Measurements from ENCODE around the gene CTDNEP1. TPM values are rescaled to one million over a fixed set of nuclear protein-coding genes. Genes with fewer than 3 reads are reported as not detected.

The CTDNEP1 gene
- total RNA-seq, 6 experiments from 2014 or later, result 25.9 to 34.6 (median 31.9) TPM

DNA sequence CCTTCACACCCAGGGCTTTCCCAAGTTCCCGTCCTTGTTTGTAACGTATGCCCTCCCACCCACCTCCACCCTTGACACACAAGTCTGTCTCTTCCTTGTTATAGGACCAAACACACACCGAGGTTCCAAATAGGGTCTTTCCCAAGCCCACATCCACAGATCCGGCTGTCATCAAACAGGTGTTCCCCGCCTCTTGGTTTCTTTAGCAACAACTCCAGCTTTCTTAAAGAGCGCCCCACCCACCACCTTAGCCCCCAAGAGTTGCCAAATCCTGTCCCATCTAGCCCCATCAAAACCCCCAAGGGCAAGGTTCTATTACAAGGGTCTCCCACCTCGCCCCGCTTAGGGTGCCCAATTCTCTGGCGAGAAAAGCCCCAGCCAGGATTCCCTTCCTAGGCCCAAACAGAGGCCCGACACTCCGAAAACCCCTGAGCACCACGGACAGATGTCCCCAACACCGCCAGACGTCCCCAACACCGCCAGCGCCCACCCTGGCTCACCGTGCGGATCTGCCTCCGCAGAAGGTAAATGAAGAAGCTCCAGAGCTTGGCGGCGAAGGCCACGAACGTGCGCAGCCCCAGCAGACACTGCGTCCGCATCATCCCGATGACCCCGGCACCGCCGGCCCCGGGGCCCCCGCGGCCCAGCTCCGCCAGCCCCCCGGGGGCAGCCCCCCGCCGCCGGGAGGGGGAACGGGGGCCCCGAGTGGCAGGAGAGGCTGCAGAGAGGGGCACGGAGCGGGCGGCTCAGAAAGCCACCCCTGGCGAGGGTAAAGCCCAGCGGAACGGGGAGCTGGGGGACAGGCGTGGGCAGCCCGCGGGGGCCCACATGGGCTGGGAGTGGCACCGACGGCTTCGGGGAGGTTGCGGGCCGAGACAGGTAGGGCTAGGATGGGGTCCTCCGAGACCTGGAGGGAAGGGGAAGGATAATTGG, 573 bp downstream of the CTDNEP1 start:
- TF ChIP-seq POLR2A (IDR thresholded peaks at IDR 0.05), result no peak
- TF ChIP-seq, protein P1, sequence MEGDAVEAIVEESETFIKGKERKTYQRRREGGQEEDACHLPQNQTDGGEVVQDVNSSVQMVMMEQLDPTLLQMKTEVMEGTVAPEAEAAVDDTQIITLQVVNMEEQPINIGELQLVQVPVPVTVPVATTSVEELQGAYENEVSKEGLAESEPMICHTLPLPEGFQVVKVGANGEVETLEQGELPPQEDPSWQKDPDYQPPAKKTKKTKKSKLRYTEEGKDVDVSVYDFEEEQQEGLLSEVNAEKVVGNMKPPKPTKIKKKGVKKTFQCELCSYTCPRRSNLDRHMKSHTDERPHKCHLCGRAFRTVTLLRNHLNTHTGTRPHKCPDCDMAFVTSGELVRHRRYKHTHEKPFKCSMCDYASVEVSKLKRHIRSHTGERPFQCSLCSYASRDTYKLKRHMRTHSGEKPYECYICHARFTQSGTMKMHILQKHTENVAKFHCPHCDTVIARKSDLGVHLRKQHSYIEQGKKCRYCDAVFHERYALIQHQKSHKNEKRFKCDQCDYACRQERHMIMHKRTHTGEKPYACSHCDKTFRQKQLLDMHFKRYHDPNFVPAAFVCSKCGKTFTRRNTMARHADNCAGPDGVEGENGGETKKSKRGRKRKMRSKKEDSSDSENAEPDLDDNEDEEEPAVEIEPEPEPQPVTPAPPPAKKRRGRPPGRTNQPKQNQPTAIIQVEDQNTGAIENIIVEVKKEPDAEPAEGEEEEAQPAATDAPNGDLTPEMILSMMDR (IDR thresholded peaks at IDR 0.05), result no peak
- Histone ChIP-seq H3K36me3 (peaks cover 0 to 16% (median 9%) of the 10 kb centered on the region in 4 donors), H3K27me3 (no peaks in the 10 kb centered on the region), H3K9me3 (no peaks in the 10 kb centered on the region), H3K4me1 (peaks cover 0 to 28% (median 8%) of the 10 kb centered on the region in 4 donors), H3K4me3 (peak overlapping the region; percentile 75 to 96 (median 85)), H3K27ac (peak overlapping the region; percentile 99 to 100 (median 99))
- ATAC-seq (peak in 1 of 4 donors; percentile 1), DNase-seq (peak in 2 of 3 donors; percentile 57 to 70)
- under 1% methylated on average over 34 of the region's 55 CpGs for WGBS (ENCODE audit: insufficient coverage, low coverage, low lambda C conversion rate, missing lambda C conversion rate)
- intact Hi-C loops (cut with DNase I), result no loop called here

DNA sequence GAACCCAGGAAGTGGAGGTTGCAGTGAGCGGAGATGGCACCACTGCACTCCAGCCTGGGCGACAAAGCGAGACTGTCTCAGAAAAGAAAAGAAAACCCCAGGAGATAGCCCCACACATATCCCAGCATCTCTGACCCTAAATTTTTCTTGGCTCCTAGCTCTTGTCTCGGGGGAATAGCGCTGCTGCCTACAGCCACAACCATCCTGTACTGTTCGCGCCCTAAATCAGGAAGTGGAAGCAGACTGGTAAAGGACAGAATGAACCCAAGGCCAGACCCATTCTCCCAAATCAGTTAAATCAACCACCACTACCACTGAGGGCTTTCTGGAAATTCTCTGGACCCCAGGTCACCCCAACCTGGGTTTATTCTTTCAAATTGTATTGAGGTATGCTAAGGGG, 1.7 kb downstream of the CTDNEP1 start:
- 96% methylated on average over 4 of the region's 7 CpGs for WGBS (ENCODE audit: insufficient coverage, low coverage, low lambda C conversion rate, missing lambda C conversion rate)
- Histone ChIP-seq H3K36me3 (peaks cover 0 to 28% (median 8%) of the 10 kb centered on the region in 4 donors), H3K4me1 (peaks cover 0 to 28% (median 8%) of the 10 kb centered on the region in 4 donors), H3K27ac (no peak overlapping the region), H3K27me3 (no peaks in the 10 kb centered on the region), H3K9me3 (no peaks in the 10 kb centered on the region), H3K4me3 (peak overlapping the region in 2 of 3 donors; percentile 75 to 85)
- TF ChIP-seq POLR2A (IDR thresholded peaks at IDR 0.05), result no peak
- TF ChIP-seq, protein P1 (IDR thresholded peaks at IDR 0.05), result no peak
- no peak for ATAC-seq
- intact Hi-C loops (cut with DNase I), result no loop called here
- DNase-seq, result no peak

DNA sequence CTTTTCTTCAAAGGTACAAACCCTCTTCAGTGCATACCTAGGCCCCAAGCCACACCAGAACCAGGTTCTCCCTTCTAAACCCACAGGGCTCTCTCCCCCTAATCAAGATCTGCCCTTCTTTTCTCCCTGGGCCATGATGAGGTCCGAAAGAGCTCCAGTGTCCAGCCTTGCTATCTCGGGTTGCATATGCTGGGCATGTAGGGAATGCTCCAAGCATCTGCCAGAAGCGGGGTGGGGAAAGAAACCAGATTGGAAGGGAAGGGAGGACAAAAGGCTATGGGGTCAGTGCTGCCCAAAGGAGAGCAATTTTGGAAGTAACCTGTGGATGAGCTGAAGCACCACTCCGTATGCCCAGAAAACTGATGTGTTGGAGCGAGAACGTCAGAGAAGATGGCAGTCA, 2.3 kb downstream of the CTDNEP1 start:
- intact Hi-C loops (cut with DNase I), result no loop called here
- ATAC-seq, result no peak
- H3K9me3 ChIP-seq, result no peaks in the 10 kb centered on the region
- peaks cover 0 to 28% (median 8%) of the 10 kb centered on the region in 4 donors for H3K4me1 ChIP-seq
- WGBS (ENCODE audit: insufficient coverage, low coverage, low lambda C conversion rate, missing lambda C conversion rate), result 90% methylated on average over 4 of the region's 6 CpGs
- DNase-seq, result no peak
- no peak overlapping the region for H3K4me3 ChIP-seq
- H3K27ac ChIP-seq, result no peak overlapping the region
- peaks cover 0 to 29% (median 10%) of the 10 kb centered on the region in 4 donors for H3K36me3 ChIP-seq
- TF ChIP-seq POLR2A (IDR thresholded peaks at IDR 0.05), result no peak
- TF ChIP-seq, protein P1 (IDR thresholded peaks at IDR 0.05), result no peak
- no peaks in the 10 kb centered on the region for H3K27me3 ChIP-seq

DNA sequence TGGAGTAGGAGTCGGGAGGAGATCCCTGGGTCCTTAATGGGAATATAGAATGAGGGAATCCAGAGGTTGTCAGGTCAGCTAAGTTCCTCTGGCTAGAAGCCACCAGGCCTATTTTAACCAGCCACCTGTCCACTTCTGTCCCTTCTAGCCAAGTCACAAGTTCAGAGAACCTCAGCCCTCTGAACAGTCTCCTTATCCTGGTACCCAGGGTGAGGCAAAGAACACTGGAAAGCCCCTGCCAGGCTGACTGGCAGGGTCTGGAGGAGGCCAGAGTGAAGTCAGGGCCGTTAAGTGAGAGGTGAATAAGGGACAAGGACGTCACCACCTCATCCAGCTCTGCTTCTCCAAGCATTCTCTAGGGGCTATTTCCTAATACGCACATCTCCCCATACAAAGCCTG, 2.7 kb downstream of the CTDNEP1 start:
- DNase-seq (no peak), ATAC-seq (no peak)
- Histone ChIP-seq H3K4me3 (no peak overlapping the region), H3K27me3 (no peaks in the 10 kb centered on the region), H3K36me3 (peaks cover 0 to 30% (median 11%) of the 10 kb centered on the region in 4 donors), H3K27ac (no peak overlapping the region), H3K9me3 (no peaks in the 10 kb centered on the region), H3K4me1 (peaks cover 0 to 28% (median 8%) of the 10 kb centered on the region in 4 donors)
- no peak for TF ChIP-seq POLR2A (IDR thresholded peaks at IDR 0.05)
- TF ChIP-seq, protein P1 (IDR thresholded peaks at IDR 0.05), result no peak
- 61% methylated on average over 3 of the region's 4 CpGs for WGBS (ENCODE audit: insufficient coverage, low coverage, low lambda C conversion rate, missing lambda C conversion rate)
- intact Hi-C loops (cut with DNase I), result no loop called here

Measured in right lobe of liver (tissue), 6 donors.